Astrocyte (in vitro differentiated cells and primary cell): ENCODE measurements around the gene ADAP1. TPM values are rescaled to one million over a fixed set of nuclear protein-coding genes. Genes with fewer than 3 reads are reported as not detected.

Source experiments
- DNase-seq: peaks from one replicate; pipeline ENCODE4 v3.0.0-alpha.2; 2010; ENCODE audit warnings: low read depth
- FAIRE-seq: peaks from 2 replicates; lab custom pipeline; 2011; peaks lifted over from hg19 to GRCh38; lab: Jason Lieb, UNC
- H2AFZ ChIP-seq: 2 replicates; pipeline ENCODE4 v1.6.0; 2012; ENCODE audit warnings: low read depth, low read length, inconsistent platforms
- H3K27ac ChIP-seq: 2 replicates; pipeline ENCODE4 v1.5.1; 2011; ENCODE audit warnings: low read depth, low read length, inconsistent platforms
- H3K27me3 ChIP-seq: 2 replicates; pipeline ENCODE4 v1.6.0; 2011; ENCODE audit warnings: low read length, inconsistent platforms; ENCODE audit not compliant: insufficient read depth
- H3K36me3 ChIP-seq: 2 replicates; pipeline ENCODE4 v1.5.1; 2011; ENCODE audit warnings: low read length, inconsistent platforms; ENCODE audit not compliant: insufficient read depth
- H3K4me1 ChIP-seq: 2 replicates; pipeline ENCODE4 v1.5.1; 2011; ENCODE audit warnings: low read length, inconsistent platforms; ENCODE audit not compliant: insufficient read depth
- H3K4me2 ChIP-seq: 2 replicates; pipeline ENCODE4 v1.6.0; 2012; ENCODE audit warnings: low read length, inconsistent platforms
- H3K4me3 ChIP-seq: 2 replicates; pipeline ENCODE4 v1.5.1; 2011; ENCODE audit warnings: low read depth, mild to moderate bottlenecking, low read length, inconsistent platforms; ENCODE audit not compliant: insufficient read depth
- H3K79me2 ChIP-seq: 2 replicates; pipeline ENCODE4 v1.6.0; 2012; ENCODE audit warnings: mild to moderate bottlenecking, low read length, inconsistent platforms; ENCODE audit not compliant: insufficient read depth
- H3K9ac ChIP-seq: 2 replicates; pipeline ENCODE4 v1.6.0; 2012; ENCODE audit warnings: mild to moderate bottlenecking, low read length, inconsistent platforms
- H3K9me3 ChIP-seq: 2 replicates; pipeline ENCODE4 v1.5.1; 2012; ENCODE audit warnings: low read depth, mild to moderate bottlenecking, low read length, inconsistent platforms; ENCODE audit not compliant: insufficient read depth
- H4K20me1 ChIP-seq: 2 replicates; pipeline ENCODE4 v1.6.0; 2012; ENCODE audit warnings: low read length, inconsistent platforms; ENCODE audit not compliant: insufficient read depth
- H3K27ac Mint-ChIP-seq: one replicate; pipeline ENCODE4 v1.8.0; 2021; ENCODE audit warnings: mild to moderate bottlenecking, mixed read lengths; ENCODE audit not compliant: unreplicated experiment
- H3K27me3 Mint-ChIP-seq: one replicate; pipeline ENCODE4 v1.8.0; 2021; ENCODE audit warnings: low read depth, mixed read lengths; ENCODE audit not compliant: unreplicated experiment
- H3K36me3 Mint-ChIP-seq: one replicate; pipeline ENCODE4 v1.8.0; 2021; ENCODE audit warnings: low read depth, mixed read lengths; ENCODE audit not compliant: unreplicated experiment
- H3K4me1 Mint-ChIP-seq: one replicate; pipeline ENCODE4 v1.8.0; 2021; ENCODE audit warnings: low read depth, mixed read lengths; ENCODE audit not compliant: unreplicated experiment
- H3K4me3 Mint-ChIP-seq: one replicate; pipeline ENCODE4 v1.8.0; 2021; ENCODE audit warnings: mild to moderate bottlenecking, moderate library complexity, mixed read lengths; ENCODE audit not compliant: unreplicated experiment
- H3K9me3 Mint-ChIP-seq: one replicate; pipeline ENCODE4 v1.8.0; 2021; ENCODE audit warnings: mild to moderate bottlenecking, mixed read lengths; ENCODE audit not compliant: unreplicated experiment
- CTCF ChIP-seq: IDR thresholded peaks from 2 replicates; pipeline ENCODE4 v1.5.1; 2011; ENCODE audit warnings: low read depth, mild to moderate bottlenecking, inconsistent platforms, low read length, moderate library complexity; ENCODE audit not compliant: insufficient read depth
- EZH2 ChIP-seq: IDR thresholded peaks from 2 replicates; pipeline ENCODE4 v1.6.1; 2012; ENCODE audit warnings: mild to moderate bottlenecking, low read length, inconsistent platforms; ENCODE audit not compliant: insufficient read depth
- total RNA-seq: library from RNA; stranded (reverse); gene quantifications from 2 replicates; pipeline ENCODE4 v1.2.1, GENCODE V29; 2021

The ADAP1 gene
- total RNA-seq, 1 donor from 2014 or later = 4.8 TPM

GRCh38 chr7:907158-907980 lies 47.1 kb downstream of the ADAP1 start:
- H3K27ac Mint-ChIP-seq = no peak overlapping the region
- peaks cover 17% of the 10 kb centered on the region for H3K27me3 Mint-ChIP-seq
- no peak for DNase-seq
- FAIRE-seq = no peak
- Histone ChIP-seq H3K4me3 (no peak overlapping the region), H4K20me1 (no peaks in the 10 kb centered on the region), H3K9ac (no peak overlapping the region), H3K4me1 (peaks cover 8% of the 10 kb centered on the region), H3K4me2 (no peak overlapping the region), H3K79me2 (no peaks in the 10 kb centered on the region), H3K36me3 (no peaks in the 10 kb centered on the region), H3K9me3 (no peaks in the 10 kb centered on the region), H2AFZ (no peak overlapping the region), H3K27me3 (peaks cover 4% of the 10 kb centered on the region), H3K27ac (no peak overlapping the region)
- no peaks in the 10 kb centered on the region for H3K4me1 Mint-ChIP-seq
- no peak overlapping the region for H3K4me3 Mint-ChIP-seq
- no peaks in the 10 kb centered on the region for H3K36me3 Mint-ChIP-seq
- no peaks in the 10 kb centered on the region for H3K9me3 Mint-ChIP-seq
- TF ChIP-seq EZH2 = no peak
- no peak for TF ChIP-seq CTCF

DNA sequence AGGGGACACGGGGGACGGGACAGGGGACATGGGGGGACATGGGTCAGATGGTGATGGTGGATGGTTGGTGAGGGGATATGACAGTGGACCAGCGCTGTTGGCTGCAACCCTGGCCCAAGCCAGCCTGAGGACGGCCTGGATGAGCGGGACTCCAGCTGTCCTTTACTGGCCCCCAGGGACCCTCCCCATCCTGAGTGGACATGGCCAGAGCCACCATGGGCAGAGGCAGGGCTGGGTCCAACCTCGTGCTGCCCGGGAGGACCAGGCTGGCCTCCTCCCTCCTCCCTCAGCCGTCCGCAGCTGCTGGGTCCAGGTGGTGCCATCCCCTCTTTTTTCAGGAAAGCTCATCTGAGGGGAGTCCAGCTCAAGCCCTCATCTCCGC lies 47.7 kb downstream of the ADAP1 start:
- Mint-ChIP-seq H3K4me3 (no peak overlapping the region), H3K4me1 (no peaks in the 10 kb centered on the region), H3K9me3 (no peaks in the 10 kb centered on the region), H3K27ac (no peak overlapping the region), H3K27me3 (peaks cover 17% of the 10 kb centered on the region), H3K36me3 (no peaks in the 10 kb centered on the region)
- Histone ChIP-seq H3K9me3 (no peaks in the 10 kb centered on the region), H3K79me2 (no peaks in the 10 kb centered on the region), H4K20me1 (no peaks in the 10 kb centered on the region), H3K27ac (no peak overlapping the region), H3K36me3 (no peaks in the 10 kb centered on the region), H3K4me2 (no peak overlapping the region), H3K4me1 (peaks cover 8% of the 10 kb centered on the region), H2AFZ (no peak overlapping the region), H3K9ac (no peak overlapping the region), H3K27me3 (peaks cover 4% of the 10 kb centered on the region), H3K4me3 (no peak overlapping the region)
- DNase-seq = no peak
- no peak for FAIRE-seq
- no peak for TF ChIP-seq EZH2
- no peak for TF ChIP-seq CTCF

DNA sequence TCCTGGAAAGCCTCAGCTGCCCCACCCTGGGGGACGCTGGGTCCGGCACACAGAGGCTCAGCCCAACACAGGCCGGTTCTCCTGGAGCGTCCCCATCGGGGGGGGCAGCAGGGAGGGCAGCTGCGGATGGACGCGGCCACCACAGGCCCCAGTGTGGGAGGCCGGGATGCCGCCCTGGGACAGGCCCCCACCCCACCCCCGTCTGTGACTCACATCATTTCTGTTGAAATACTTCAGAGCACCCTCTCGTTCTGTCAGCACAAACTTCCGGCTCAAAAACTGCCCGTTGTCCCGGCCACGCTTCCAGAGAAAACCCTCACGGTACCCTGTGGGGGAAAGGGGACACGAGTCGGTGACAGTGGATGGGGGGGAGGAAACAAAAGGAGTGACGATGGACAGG lies 49.6 kb downstream of the ADAP1 start:
- H3K4me3 ChIP-seq = no peak overlapping the region
- H3K9me3 Mint-ChIP-seq = no peaks in the 10 kb centered on the region
- H3K27me3 Mint-ChIP-seq = peaks cover 14% of the 10 kb centered on the region
- H3K36me3 Mint-ChIP-seq = no peaks in the 10 kb centered on the region
- peak overlapping the region; percentile 35 for H3K9ac ChIP-seq
- FAIRE-seq (no peak), DNase-seq (no peak)
- peak overlapping the region; percentile 10 for H2AFZ ChIP-seq
- H3K36me3 ChIP-seq = no peaks in the 10 kb centered on the region
- H3K27ac ChIP-seq = no peak overlapping the region
- H3K9me3 ChIP-seq = no peaks in the 10 kb centered on the region
- no peaks in the 10 kb centered on the region for H3K79me2 ChIP-seq
- no peaks in the 10 kb centered on the region for H4K20me1 ChIP-seq
- H3K4me1 ChIP-seq = peaks cover 8% of the 10 kb centered on the region
- no peak for TF ChIP-seq CTCF
- TF ChIP-seq EZH2 = no peak
- H3K4me3 Mint-ChIP-seq = no peak overlapping the region
- H3K4me1 Mint-ChIP-seq = no peaks in the 10 kb centered on the region
- no peak overlapping the region for H3K27ac Mint-ChIP-seq
- peak overlapping the region; percentile 60 for H3K4me2 ChIP-seq
- H3K27me3 ChIP-seq = peaks cover 4% of the 10 kb centered on the region
